A673 (cell line): ENCODE data around the gene TERB2.

Source experiments
- EZH2 ChIP-seq: fragments of 200-600 bp; sonication (generic); IDR thresholded peaks from 2 replicates; pipeline ENCODE4 v1.6.1; 2017; ENCODE audit warnings: borderline replicate concordance, low read depth, mild to moderate bottlenecking, mixed read lengths, antibody characterized with exemption, low read length; ENCODE audit not compliant: poor library complexity, severe bottlenecking
- TF ChIP-seq, protein P1 (sequence below): fragments of 300-800, 200-600 bp; sonication (generic); conservative IDR thresholded peaks from 2 replicates; pipeline ENCODE4 v1.5.1; 2017; ENCODE audit warnings: low read depth, mild to moderate bottlenecking, antibody characterized with exemption, low read length, moderate library complexity, mixed read lengths

DNA sequence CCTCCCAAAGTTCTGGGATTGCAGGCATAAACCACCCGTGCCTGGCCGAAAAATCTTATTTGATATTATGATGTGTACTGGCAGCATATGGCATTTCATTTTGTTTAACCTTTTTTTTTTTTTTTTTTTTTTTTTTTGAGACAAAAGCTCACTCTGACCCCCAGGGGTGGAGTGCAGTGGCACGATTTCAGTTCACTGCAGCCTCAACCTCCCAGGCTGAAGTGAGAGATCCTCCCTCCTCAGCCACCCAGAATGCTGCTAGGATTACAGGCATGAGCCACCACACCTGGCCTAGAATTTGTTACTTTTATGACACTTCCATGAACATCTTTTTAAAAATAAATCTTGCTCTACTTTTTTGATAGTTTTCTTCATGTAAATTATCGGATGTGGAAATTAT is 12.0 kb downstream of the TERB2 start:
- TF ChIP-seq, protein P1, sequence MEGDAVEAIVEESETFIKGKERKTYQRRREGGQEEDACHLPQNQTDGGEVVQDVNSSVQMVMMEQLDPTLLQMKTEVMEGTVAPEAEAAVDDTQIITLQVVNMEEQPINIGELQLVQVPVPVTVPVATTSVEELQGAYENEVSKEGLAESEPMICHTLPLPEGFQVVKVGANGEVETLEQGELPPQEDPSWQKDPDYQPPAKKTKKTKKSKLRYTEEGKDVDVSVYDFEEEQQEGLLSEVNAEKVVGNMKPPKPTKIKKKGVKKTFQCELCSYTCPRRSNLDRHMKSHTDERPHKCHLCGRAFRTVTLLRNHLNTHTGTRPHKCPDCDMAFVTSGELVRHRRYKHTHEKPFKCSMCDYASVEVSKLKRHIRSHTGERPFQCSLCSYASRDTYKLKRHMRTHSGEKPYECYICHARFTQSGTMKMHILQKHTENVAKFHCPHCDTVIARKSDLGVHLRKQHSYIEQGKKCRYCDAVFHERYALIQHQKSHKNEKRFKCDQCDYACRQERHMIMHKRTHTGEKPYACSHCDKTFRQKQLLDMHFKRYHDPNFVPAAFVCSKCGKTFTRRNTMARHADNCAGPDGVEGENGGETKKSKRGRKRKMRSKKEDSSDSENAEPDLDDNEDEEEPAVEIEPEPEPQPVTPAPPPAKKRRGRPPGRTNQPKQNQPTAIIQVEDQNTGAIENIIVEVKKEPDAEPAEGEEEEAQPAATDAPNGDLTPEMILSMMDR = no peak
- no peak for TF ChIP-seq EZH2
